ENCODE data around the gene ARHGAP29. TPM values are rescaled to one million over a fixed set of nuclear protein-coding genes. Genes with fewer than 3 reads are reported as not detected.
A peak's percentile ranks its signal among the peaks of the same experiment; 100 is the strongest.

Gene ARHGAP29
- total RNA-seq, 2 donors from 2014 or later: 24.9 to 39.4 TPM

DNA sequence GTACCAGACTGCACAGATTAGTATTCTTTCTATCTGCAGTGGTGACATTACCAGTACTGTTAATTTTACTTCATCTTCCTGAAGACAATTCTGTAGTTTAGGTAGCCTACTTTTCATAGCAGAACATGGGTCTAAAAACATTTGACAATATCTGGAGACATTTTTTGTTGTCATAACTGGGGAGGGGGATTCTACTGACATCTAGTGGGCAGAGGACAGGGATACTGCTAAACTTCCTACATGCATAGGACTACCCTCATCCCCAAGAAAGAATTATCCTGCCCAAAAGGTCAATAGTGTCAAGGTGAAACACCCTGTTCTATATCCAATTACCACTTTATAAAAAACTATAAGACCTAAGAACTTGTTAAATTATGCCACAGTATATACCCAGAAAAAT lies 3.4 kb upstream of the ARHGAP29 start:
- no peaks in the 10 kb centered on the region for H3K27me3 ChIP-seq (replicated peaks; ENCODE audit: insufficient read depth)
- DNase-seq (ENCODE audit: low spot score): no peak
- peaks cover 4% of the 10 kb centered on the region for H3K9me3 ChIP-seq
- no peak for ATAC-seq (ENCODE audit: insufficient number of reproducible peaks, low FRiP score, low read depth)
- H3K4me3 ChIP-seq: no peak overlapping the region
- TF ChIP-seq, protein P1, sequence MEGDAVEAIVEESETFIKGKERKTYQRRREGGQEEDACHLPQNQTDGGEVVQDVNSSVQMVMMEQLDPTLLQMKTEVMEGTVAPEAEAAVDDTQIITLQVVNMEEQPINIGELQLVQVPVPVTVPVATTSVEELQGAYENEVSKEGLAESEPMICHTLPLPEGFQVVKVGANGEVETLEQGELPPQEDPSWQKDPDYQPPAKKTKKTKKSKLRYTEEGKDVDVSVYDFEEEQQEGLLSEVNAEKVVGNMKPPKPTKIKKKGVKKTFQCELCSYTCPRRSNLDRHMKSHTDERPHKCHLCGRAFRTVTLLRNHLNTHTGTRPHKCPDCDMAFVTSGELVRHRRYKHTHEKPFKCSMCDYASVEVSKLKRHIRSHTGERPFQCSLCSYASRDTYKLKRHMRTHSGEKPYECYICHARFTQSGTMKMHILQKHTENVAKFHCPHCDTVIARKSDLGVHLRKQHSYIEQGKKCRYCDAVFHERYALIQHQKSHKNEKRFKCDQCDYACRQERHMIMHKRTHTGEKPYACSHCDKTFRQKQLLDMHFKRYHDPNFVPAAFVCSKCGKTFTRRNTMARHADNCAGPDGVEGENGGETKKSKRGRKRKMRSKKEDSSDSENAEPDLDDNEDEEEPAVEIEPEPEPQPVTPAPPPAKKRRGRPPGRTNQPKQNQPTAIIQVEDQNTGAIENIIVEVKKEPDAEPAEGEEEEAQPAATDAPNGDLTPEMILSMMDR (IDR thresholded peaks at IDR 0.05): no peak
- no peaks in the 10 kb centered on the region for H3K4me1 ChIP-seq (ENCODE audit: control insufficient read depth in 1 of 2, low read depth in 2 of 2)
- H3K36me3 ChIP-seq: no peaks in the 10 kb centered on the region
- no peak overlapping the region for H3K27ac ChIP-seq

DNA sequence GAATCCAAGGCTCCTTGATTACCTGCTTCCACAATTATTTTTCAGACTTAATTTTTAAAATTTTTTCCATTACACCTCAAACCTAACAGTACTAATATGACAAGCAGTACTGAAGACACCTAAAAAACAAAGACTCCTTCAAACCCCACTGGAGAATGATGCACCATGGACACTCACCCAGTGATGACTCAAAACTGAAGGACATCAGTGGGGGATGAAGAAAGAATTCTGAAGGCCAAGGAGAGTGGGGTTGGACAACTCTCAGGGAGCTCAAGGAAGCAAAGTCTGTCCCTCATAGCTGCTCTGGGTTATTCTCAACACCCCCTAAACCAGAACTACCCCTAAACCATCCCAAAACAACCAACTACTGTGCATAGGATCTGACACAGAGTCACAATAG lies 2.4 kb upstream of the ARHGAP29 start:
- DNase-seq (ENCODE audit: low spot score) (no peak), ATAC-seq (ENCODE audit: insufficient number of reproducible peaks, low FRiP score, low read depth) (no peak)
- TF ChIP-seq, protein P1 (IDR thresholded peaks at IDR 0.05): no peak
- H3K36me3 ChIP-seq: no peaks in the 10 kb centered on the region
- H3K27ac ChIP-seq: no peak overlapping the region
- no peak overlapping the region for H3K4me3 ChIP-seq
- H3K27me3 ChIP-seq (replicated peaks; ENCODE audit: insufficient read depth): no peaks in the 10 kb centered on the region
- peaks cover 0 to 10% of the 10 kb centered on the region in 2 donors for H3K4me1 ChIP-seq (ENCODE audit: control insufficient read depth in 1 of 2, low read depth in 2 of 2)
- H3K9me3 ChIP-seq: peaks cover 4% of the 10 kb centered on the region

DNA sequence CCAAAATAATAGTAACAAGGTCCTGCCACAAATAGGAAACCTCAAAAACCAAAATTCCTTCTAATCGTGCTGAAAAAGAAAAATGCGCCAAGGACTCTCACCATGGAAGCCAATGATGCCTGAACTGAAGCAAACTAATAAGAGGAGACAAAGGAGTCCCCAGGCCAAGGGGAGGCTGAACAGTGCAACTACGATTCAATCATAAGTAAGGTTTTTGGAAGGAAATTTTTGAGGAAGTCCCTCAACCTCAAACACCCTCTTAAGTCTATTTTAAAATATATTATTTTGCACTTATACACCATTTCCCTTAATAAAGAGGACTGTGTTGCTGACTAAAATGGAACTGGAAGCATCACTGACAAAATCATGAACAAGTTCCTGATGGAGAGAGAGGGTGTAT lies 1.7 kb upstream of the ARHGAP29 start:
- H3K27ac ChIP-seq: no peak overlapping the region
- peaks cover 4% of the 10 kb centered on the region for H3K9me3 ChIP-seq
- TF ChIP-seq, protein P1 (IDR thresholded peaks at IDR 0.05): no peak
- H3K4me3 ChIP-seq: no peak overlapping the region
- no peaks in the 10 kb centered on the region for H3K27me3 ChIP-seq (replicated peaks; ENCODE audit: insufficient read depth)
- peaks cover 0 to 15% of the 10 kb centered on the region in 2 donors for H3K4me1 ChIP-seq (ENCODE audit: control insufficient read depth in 1 of 2, low read depth in 2 of 2)
- H3K36me3 ChIP-seq: no peaks in the 10 kb centered on the region
- ATAC-seq (ENCODE audit: insufficient number of reproducible peaks, low FRiP score, low read depth) (no peak), DNase-seq (ENCODE audit: low spot score) (no peak)

DNA sequence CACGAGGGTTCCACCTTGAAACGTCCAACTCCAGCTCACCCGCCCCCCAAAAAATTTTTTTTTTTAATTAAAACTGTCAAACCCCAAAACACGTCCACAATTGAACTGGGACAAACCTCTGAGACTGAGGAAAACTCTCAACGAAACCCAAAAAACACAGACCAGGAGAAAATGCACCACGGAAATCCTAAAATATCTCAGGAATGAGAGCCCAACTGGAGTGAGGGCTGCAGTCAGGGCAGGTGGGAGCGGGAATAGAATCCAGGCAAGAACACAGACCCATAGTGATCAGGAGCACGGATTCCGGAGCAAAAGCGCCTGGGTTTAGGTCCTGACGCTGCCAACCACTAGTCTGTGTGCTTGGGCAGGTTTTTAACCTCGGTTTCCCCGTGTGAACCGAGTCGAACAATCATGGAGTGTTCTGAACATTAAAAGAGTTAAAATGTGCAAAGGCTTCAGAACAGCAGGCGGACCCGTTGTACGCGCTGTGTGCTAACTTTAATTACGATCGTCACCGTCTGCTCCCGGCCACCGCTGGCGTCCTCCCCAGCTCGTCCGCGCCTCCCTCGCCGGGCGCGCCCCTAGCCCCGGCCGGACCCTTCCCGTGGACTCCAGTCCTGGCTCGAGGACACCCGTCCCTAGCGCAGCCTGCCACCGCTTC lies 624 bp downstream of the ARHGAP29 start:
- Histone ChIP-seq H3K4me1 (ENCODE audit: control insufficient read depth in 1 of 2, low read depth in 2 of 2) (peaks cover 0 to 15% of the 10 kb centered on the region in 2 donors), H3K4me3 (peak overlapping the region; percentile 91), H3K36me3 (no peaks in the 10 kb centered on the region), H3K27ac (peak overlapping the region; percentile 75 to 86), H3K9me3 (no peaks in the 10 kb centered on the region), H3K27me3 (replicated peaks; ENCODE audit: insufficient read depth) (no peaks in the 10 kb centered on the region)
- peak; percentile 37 for ATAC-seq (ENCODE audit: insufficient number of reproducible peaks, low FRiP score, low read depth)
- TF ChIP-seq, protein P1 (IDR thresholded peaks at IDR 0.05): peak; percentile 26
- DNase-seq (ENCODE audit: low spot score): no peak

DNA sequence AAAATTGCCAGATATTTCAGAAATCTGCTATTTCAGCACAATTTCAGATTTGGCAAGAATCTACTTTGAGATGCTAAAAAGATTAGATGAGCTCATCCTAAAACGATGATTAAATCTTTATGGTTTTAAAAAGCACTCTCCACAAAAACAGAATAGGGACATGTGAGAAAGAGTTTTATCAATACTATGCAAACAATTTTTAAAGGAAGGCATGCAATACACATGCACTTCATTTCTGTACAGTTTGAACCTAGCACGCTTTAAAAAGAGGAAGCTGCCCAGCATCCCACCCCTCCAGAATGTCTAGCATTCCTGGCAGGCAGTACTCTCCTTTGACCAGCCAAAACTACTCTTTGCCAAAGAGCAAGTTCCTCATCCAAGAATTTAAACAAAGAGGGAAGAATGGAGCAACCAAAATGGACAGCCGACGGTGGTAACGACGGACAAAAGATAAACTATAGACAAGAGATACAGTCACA lies 1.3 kb downstream of the ARHGAP29 start:
- no peaks in the 10 kb centered on the region for H3K27me3 ChIP-seq (replicated peaks; ENCODE audit: insufficient read depth)
- peaks cover 6 to 21% of the 10 kb centered on the region in 2 donors for H3K4me1 ChIP-seq (ENCODE audit: control insufficient read depth in 1 of 2, low read depth in 2 of 2)
- H3K9me3 ChIP-seq: no peaks in the 10 kb centered on the region
- no peak for DNase-seq (ENCODE audit: low spot score)
- ATAC-seq (ENCODE audit: insufficient number of reproducible peaks, low FRiP score, low read depth): no peak
- TF ChIP-seq, protein P1 (IDR thresholded peaks at IDR 0.05): no peak
- peak overlapping the region; percentile 91 for H3K4me3 ChIP-seq
- no peaks in the 10 kb centered on the region for H3K36me3 ChIP-seq
- H3K27ac ChIP-seq: peak overlapping the region; percentile 75 to 86

Data from thoracic aorta (tissue), 2 donors.